WTC11 (cell line): Measurements from ENCODE around the gene KRTAP1-5. TPM values are rescaled to one million over a fixed set of nuclear protein-coding genes. Genes with fewer than 3 reads are reported as not detected.

Experiments used
- ATAC-seq: fragments of 200-7000 bp; cut with Tn5 transposase; 2 replicates; pipeline ENCODE4 v1.10.0; 2021; ENCODE audit warnings: mild to moderate bottlenecking, moderate library complexity
- CTCF ChIA-PET: fragments of 300-600 bp; sonication (Branson Sonifier 250); formaldehyde crosslinking; loops from one replicate; lab custom pipeline; 2021; ENCODE audit warnings: antibody characterized with exemption; lab: Charles Lee
- POLR2A ChIA-PET: fragments of 350-600 bp; sonication (Branson Sonifier 250); formaldehyde crosslinking; loops from one replicate; lab custom pipeline; 2021; ENCODE audit warnings: antibody characterized with exemption; lab: Charles Lee
- DNase-seq: peaks from one replicate; pipeline ENCODE4 v3.0.0; 2021; ENCODE audit warnings: low spot score
- H3K27ac Mint-ChIP-seq: 2 replicates; pipeline ENCODE4 v1.8.0; 2021; ENCODE audit warnings: mixed read lengths
- H3K27me3 Mint-ChIP-seq: 2 replicates; pipeline ENCODE4 v1.8.0; 2021; ENCODE audit warnings: low read depth, mild to moderate bottlenecking, moderate library complexity, mixed read lengths
- H3K36me3 Mint-ChIP-seq: 2 replicates; pipeline ENCODE4 v1.8.0; 2021; ENCODE audit warnings: mixed read lengths
- H3K4me1 Mint-ChIP-seq: 2 replicates; pipeline ENCODE4 v1.8.0; 2022; ENCODE audit warnings: mixed read lengths
- H3K4me3 Mint-ChIP-seq: 2 replicates; pipeline ENCODE4 v1.8.0; 2021; ENCODE audit warnings: mild to moderate bottlenecking, moderate library complexity, mixed read lengths
- H3K9me3 Mint-ChIP-seq: 2 replicates; pipeline ENCODE4 v1.8.0; 2021; ENCODE audit warnings: mixed read lengths
- ATF6 ChIP-seq: sonication (generic); formaldehyde crosslinking; IDR thresholded peaks from 2 replicates; pipeline ENCODE4 v1.8.1; 2023; ENCODE audit warnings: mild to moderate bottlenecking, missing genetic modification reagents
- CBFB ChIP-seq: sonication (generic); formaldehyde crosslinking; IDR thresholded peaks from 2 replicates; pipeline ENCODE4 v1.8.1; 2022; ENCODE audit warnings: mild to moderate bottlenecking, low read depth, missing genetic modification reagents
- CDX4 ChIP-seq: fragments of 250-450 bp; sonication (Bioruptor Pico); IDR thresholded peaks from 2 replicates; pipeline ENCODE4 v1.9.0; 2021; ENCODE audit warnings: moderate library complexity, mild to moderate bottlenecking, inconsistent platforms, borderline replicate concordance
- E2F1 ChIP-seq: sonication (generic); formaldehyde crosslinking; IDR thresholded peaks from 2 replicates; pipeline ENCODE4 v1.8.0; 2022; ENCODE audit warnings: mild to moderate bottlenecking, missing genetic modification reagents
- ERG ChIP-seq: fragments of 250-450 bp; sonication (Bioruptor Pico); IDR thresholded peaks from 2 replicates; pipeline ENCODE4 v1.8.0; 2021; ENCODE audit warnings: mild to moderate bottlenecking
- ETV6 ChIP-seq: sonication (generic); formaldehyde crosslinking; IDR thresholded peaks from 2 replicates; pipeline ENCODE4 v1.8.1; 2022; ENCODE audit warnings: mild to moderate bottlenecking, missing genetic modification reagents
- FOXJ3 ChIP-seq: sonication (generic); formaldehyde crosslinking; IDR thresholded peaks from 2 replicates; pipeline ENCODE4 v1.9.0; 2021; ENCODE audit warnings: missing genetic modification reagents, mild to moderate bottlenecking, borderline replicate concordance
- FOXP1 ChIP-seq: sonication (generic); formaldehyde crosslinking; IDR thresholded peaks from 2 replicates; pipeline ENCODE4 v1.8.0; 2022; ENCODE audit warnings: missing genetic modification reagents, mild to moderate bottlenecking, moderate library complexity, borderline replicate concordance
- GABPB1 ChIP-seq: sonication (generic); formaldehyde crosslinking; IDR thresholded peaks from 2 replicates; pipeline ENCODE4 v1.8.1; 2023; ENCODE audit warnings: mild to moderate bottlenecking, missing genetic modification reagents
- GTF2I ChIP-seq: fragments of 250-450 bp; sonication (Bioruptor Pico); conservative IDR thresholded peaks from 2 replicates; pipeline ENCODE4 v1.4.0; 2021; ENCODE audit warnings: mild to moderate bottlenecking
- HMGA2 ChIP-seq: fragments of 250-450 bp; sonication (Bioruptor Pico); IDR thresholded peaks from 2 replicates; pipeline ENCODE4 v1.4.0; 2021; ENCODE audit warnings: mild to moderate bottlenecking, moderate library complexity
- IRF1 ChIP-seq: sonication (generic); formaldehyde crosslinking; IDR thresholded peaks from 2 replicates; pipeline ENCODE4 v1.8.0; 2023; ENCODE audit warnings: missing genetic modification reagents
- IRF2 ChIP-seq: sonication (generic); formaldehyde crosslinking; IDR thresholded peaks from 2 replicates; pipeline ENCODE4 v1.8.0; 2022; ENCODE audit warnings: low read depth, missing genetic modification reagents, borderline replicate concordance
- MLX ChIP-seq: sonication (generic); formaldehyde crosslinking; IDR thresholded peaks from 2 replicates; pipeline ENCODE4 v1.8.1; 2023; ENCODE audit warnings: mild to moderate bottlenecking, missing genetic modification reagents, moderate library complexity
- MXD4 ChIP-seq: fragments of 250-450 bp; sonication (Bioruptor Pico); IDR thresholded peaks from 2 replicates; pipeline ENCODE4 v1.8.0; 2021; ENCODE audit warnings: mild to moderate bottlenecking, moderate library complexity, borderline replicate concordance
- NFYB ChIP-seq: sonication (generic); formaldehyde crosslinking; conservative IDR thresholded peaks from 2 replicates; pipeline ENCODE4 v1.8.0; 2022; ENCODE audit warnings: low read depth, missing genetic modification reagents
- OVOL2 ChIP-seq: fragments of 250-450 bp; sonication (Bioruptor Pico); IDR thresholded peaks from 2 replicates; pipeline ENCODE4 v1.9.0; 2021; ENCODE audit warnings: mild to moderate bottlenecking, borderline replicate concordance
- SMAD3 ChIP-seq: sonication (generic); formaldehyde crosslinking; IDR thresholded peaks from 2 replicates; pipeline ENCODE4 v1.8.0; 2022; ENCODE audit warnings: missing genetic modification reagents, mild to moderate bottlenecking, borderline replicate concordance
- SMAD4 ChIP-seq: sonication (generic); formaldehyde crosslinking; IDR thresholded peaks from 2 replicates; pipeline ENCODE4 v1.8.0; 2022; ENCODE audit warnings: mild to moderate bottlenecking, missing genetic modification reagents
- SP1 ChIP-seq: sonication (generic); formaldehyde crosslinking; conservative IDR thresholded peaks from 2 replicates; pipeline ENCODE4 v1.8.1; 2022; ENCODE audit warnings: missing genetic modification reagents
- TCF7 ChIP-seq: sonication (generic); formaldehyde crosslinking; IDR thresholded peaks from 2 replicates; pipeline ENCODE4 v1.8.0; 2022; ENCODE audit warnings: mild to moderate bottlenecking, low read depth, missing genetic modification reagents, moderate library complexity
- TEAD1 ChIP-seq: sonication (generic); formaldehyde crosslinking; IDR thresholded peaks from 2 replicates; pipeline ENCODE4 v1.8.0; 2022; ENCODE audit warnings: mild to moderate bottlenecking, missing genetic modification reagents
- TEAD4 ChIP-seq: sonication (generic); formaldehyde crosslinking; IDR thresholded peaks from 2 replicates; pipeline ENCODE4 v1.8.0; 2022; ENCODE audit warnings: mild to moderate bottlenecking, missing genetic modification reagents
- USF2 ChIP-seq: sonication (generic); formaldehyde crosslinking; IDR thresholded peaks from 2 replicates; pipeline ENCODE4 v1.8.1; 2023; ENCODE audit warnings: mild to moderate bottlenecking, missing genetic modification reagents, moderate library complexity
- ZNF317 ChIP-seq: sonication (generic); formaldehyde crosslinking; IDR thresholded peaks from 2 replicates; pipeline ENCODE4 v1.8.1; 2023; ENCODE audit warnings: low read depth, mild to moderate bottlenecking, moderate library complexity, missing genetic modification reagents, borderline replicate concordance
- total RNA-seq: library from RNA; stranded (reverse); gene quantifications from 3 replicates; pipeline ENCODE4 v1.2.3, GENCODE V29; 2021

KRTAP1-5 gene
- total RNA-seq, 1 experiment from 2014 or later, result not detected

GRCh38 chr17:41016578-41017215 is 10.3 kb downstream of the KRTAP1-5 start:
- TF ChIP-seq FOXP1 (no peak), TCF7 (CRISPR knock-in tag) (no peak), ERG (CRISPR knock-in tag) (no peak), CBFB (CRISPR knock-in tag) (no peak), FOXJ3 (CRISPR knock-in tag) (no peak), SP1 (CRISPR knock-in tag) (no peak), GABPB1 (CRISPR knock-in tag) (no peak), E2F1 (CRISPR knock-in tag) (no peak), GTF2I (CRISPR knock-in tag) (no peak), SMAD3 (CRISPR knock-in tag) (no peak), HMGA2 (CRISPR knock-in tag) (no peak), ZNF317 (CRISPR knock-in tag) (no peak), ATF6 (CRISPR knock-in tag) (no peak)
- CTCF ChIA-PET, result no interaction called here
- Mint-ChIP-seq H3K36me3 (no peaks in the 10 kb centered on the region), H3K4me3 (no peak overlapping the region), H3K4me1 (no peaks in the 10 kb centered on the region), H3K27me3 (no peaks in the 10 kb centered on the region), H3K9me3 (peaks cover 7% of the 10 kb centered on the region), H3K27ac (no peak overlapping the region)
- DNase-seq (no peak), ATAC-seq (no peak)
- POLR2A ChIA-PET, result no interaction called here

- Mint-ChIP-seq H3K27me3 (no peaks in the 10 kb centered on the region), H3K9me3 (no peaks in the 10 kb centered on the region), H3K4me3 (no peak overlapping the region), H3K36me3 (no peaks in the 10 kb centered on the region), H3K4me1 (no peaks in the 10 kb centered on the region), H3K27ac (no peak overlapping the region)
- CTCF ChIA-PET, result no interaction called here
- POLR2A ChIA-PET, result no interaction called here
- DNase-seq, result no peak
- ATAC-seq, result no peak
- no peak for TF ChIP-seq ETV6
- no peak for TF ChIP-seq CDX4 (CRISPR knock-in tag)
- no peak for TF ChIP-seq NFYB
- TF ChIP-seq TEAD4 (CRISPR knock-in tag), result no peak
- TF ChIP-seq IRF2, result no peak
- TF ChIP-seq MLX, result no peak
- no peak for TF ChIP-seq SMAD4 (CRISPR knock-in tag)
- no peak for TF ChIP-seq USF2
- TF ChIP-seq FOXJ3 (CRISPR knock-in tag), result no peak
- TF ChIP-seq OVOL2 (CRISPR knock-in tag), result no peak
- no peak for TF ChIP-seq MXD4 (CRISPR knock-in tag)
- no peak for TF ChIP-seq TEAD1 (CRISPR knock-in tag)
- no peak for TF ChIP-seq CBFB (CRISPR knock-in tag)
- no peak for TF ChIP-seq IRF1
- no peak for TF ChIP-seq SP1 (CRISPR knock-in tag)
- TF ChIP-seq E2F1 (CRISPR knock-in tag), result no peak
These were observed 11.6 kb downstream of the KRTAP1-5 start for GRCh38 chr17:41015454-41015853.
